HG02970 (cell line): ENCODE measurements around the gene ITGB2.
"Not testable (repeated sequence)": the region's sequence is repeated elsewhere in the genome, so short reads cannot be mapped to it uniquely, and the experiment has no call there.

Experiments
- ATAC-seq: cut with Tn5 transposase; IDR thresholded peaks from one replicate; pipeline ENCODE4 v1.9.1; 2021; ENCODE audit warnings: mild to moderate bottlenecking, moderate library complexity, moderate number of reproducible peaks; ENCODE audit not compliant: unreplicated experiment, low FRiP score

Gene ITGB2

GRCh38 chr21:44942566-44942965 lies 21.9 kb upstream of the ITGB2 start:
- ATAC-seq = no peak

- no peak for ATAC-seq
Observed at GRCh38 chr21:44941567-44941966, 20.9 kb upstream of the ITGB2 start.

GRCh38 chr21:44940116-44940631 lies 19.5 kb upstream of the ITGB2 start:
- peak; percentile 39 for ATAC-seq

GRCh38 chr21:44939532-44940115 lies 18.9 kb upstream of the ITGB2 start, which contains the start of gene SLX9:
SLX9 (plus strand) TSS chr21:44940029; CDS start chr21:44940058, 29 bp downstream.
- peak; percentile 60 for ATAC-seq

GRCh38 chr21:44938772-44939531 lies 18.3 kb upstream of the ITGB2 start:
- ATAC-seq = no peak

GRCh38 chr21:44935533-44935927 lies 14.8 kb upstream of the ITGB2 start:
- ATAC-seq = no peak

- ATAC-seq = no peak
Observed at GRCh38 chr21:44934797-44935532, 14.3 kb upstream of the ITGB2 start.

GRCh38 chr21:44934276-44934675 lies 13.6 kb upstream of the ITGB2 start:
- ATAC-seq = no peak

- ATAC-seq = no peak
Observed at GRCh38 chr21:44933918-44934260, 13.2 kb upstream of the ITGB2 start.

- no peak for ATAC-seq
Observed at GRCh38 chr21:44933199-44933917, 12.7 kb upstream of the ITGB2 start.

GRCh38 chr21:44932408-44933181 lies 11.9 kb upstream of the ITGB2 start:
- no peak for ATAC-seq

DNA sequence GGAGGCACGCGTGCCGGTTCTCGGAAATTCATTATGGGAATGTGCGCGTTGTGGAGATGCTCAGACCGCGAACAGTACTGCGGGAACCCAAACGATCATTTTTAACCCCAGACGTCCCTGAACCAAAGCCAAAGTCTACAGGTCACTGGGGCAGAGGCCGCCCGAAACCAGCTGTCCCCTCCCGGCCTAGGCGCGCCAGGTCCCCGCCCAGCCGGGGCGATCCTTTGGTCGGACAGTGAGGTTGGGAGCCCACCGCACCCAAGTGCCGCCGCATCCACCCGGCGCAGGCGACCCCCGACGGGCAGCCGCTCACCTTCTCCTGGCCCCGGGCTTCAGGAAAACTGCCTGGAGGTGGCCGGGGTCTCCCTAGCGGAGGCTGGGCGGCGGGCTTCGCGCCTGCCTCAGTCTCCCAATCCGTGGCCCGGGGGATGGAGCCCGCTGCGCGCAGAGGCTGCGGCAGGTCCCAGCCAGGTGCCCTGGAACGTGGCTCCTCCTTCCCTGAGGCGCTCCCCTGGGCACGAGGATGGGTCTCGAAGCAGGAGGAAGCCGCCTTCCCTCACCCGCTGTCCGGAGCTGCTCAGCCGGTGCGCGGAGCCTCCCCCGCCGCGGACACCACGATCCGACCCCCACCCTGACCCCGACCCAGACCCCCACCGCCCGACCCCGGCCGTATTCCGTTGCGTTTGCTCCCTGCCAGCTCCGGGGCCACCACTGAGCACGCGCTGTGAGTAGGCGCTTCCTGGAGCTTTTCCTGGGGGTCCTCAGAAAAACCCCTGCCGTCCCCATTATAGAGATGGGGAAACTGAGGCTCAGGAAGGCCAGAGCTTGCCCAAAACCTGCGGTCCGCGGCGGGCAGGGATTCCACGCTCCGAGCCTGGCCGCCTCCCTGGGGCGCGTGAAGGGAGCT lies 11.1 kb upstream of the ITGB2 start:
- ATAC-seq = no peak

DNA sequence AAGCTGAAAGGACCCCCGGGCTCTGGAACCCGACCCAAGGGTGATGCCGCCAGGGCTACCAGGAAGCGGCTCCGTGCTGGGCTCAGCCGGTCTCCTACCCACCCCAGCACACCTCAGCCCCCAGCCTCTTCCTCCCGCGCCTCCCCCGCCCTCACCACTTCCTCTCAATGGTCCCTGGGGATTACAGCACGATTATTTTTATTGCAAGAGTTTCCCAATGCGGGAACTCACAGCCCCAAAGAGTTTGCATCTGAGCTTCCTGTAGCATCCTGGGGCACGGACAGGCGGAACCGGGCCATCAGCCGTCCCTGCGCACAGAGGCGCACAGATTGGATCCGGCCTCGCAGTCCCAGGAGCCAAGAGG lies 10.4 kb upstream of the ITGB2 start:
- no peak for ATAC-seq

GRCh38 chr21:44930543-44930981 lies 9.9 kb upstream of the ITGB2 start:
- no peak for ATAC-seq

DNA sequence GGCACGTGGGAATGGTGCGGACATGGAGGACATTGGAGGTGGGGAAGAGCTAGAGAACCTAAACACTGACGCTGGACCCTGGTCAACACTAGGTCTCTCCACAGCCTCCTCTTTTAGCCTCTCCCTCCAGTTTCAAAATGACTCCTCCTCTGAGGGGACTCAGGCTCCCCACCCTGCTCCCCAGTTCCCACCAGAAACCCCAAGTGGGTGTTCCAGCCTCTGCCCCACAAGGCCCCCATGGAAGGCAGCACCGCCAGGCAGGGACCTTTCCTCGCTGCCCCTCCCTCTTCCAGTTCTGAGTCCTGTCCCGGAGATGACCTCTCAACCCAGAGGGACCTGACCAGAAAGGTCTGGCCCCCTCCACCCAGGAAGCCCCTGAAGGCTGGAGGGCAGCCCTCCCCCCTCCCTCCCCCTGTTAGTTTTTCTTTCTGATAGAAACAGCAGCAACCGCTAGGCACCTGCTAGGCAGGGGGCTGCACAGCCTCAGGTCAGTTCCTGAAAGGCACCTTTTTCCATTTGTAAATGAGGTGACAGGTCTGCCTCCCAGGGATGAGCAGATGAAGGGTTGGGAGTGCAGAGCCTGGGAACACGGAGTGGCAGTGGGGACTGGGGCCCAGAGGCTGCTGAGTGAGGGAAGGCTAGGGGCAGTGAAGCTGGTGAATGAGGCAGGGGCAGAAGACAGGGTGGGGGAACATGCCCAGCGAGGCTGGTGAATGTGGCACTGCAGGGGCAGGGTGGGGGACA lies 9.3 kb upstream of the ITGB2 start:
- no peak for ATAC-seq

GRCh38 chr21:44929242-44929798 lies 8.6 kb upstream of the ITGB2 start:
- ATAC-seq = no peak

GRCh38 chr21:44928500-44929241 lies 8.0 kb upstream of the ITGB2 start:
- ATAC-seq = not testable (repeated sequence)
